Measurements from ENCODE around the gene ENC1. TPM values are rescaled to one million over a fixed set of nuclear protein-coding genes. Genes with fewer than 3 reads are reported as not detected.

The ENC1 gene
- total and polyA plus RNA-seq, 10 of the 15 experiments (the other 5 are each of a cell fraction or from before 2014, with no cell fraction given): 8.2 to 55.5 (median 32.1) TPM

GRCh38 chr5:74579215-74579614, 61.3 kb downstream of the ENC1 start (continued):
- TF ChIP-seq BHLHE40 (IDR thresholded peaks at IDR 0.05; ENCODE audit: borderline replicate concordance in 1 of 2, low read depth in 2 of 2, low read length in 1 of 2) (peak; percentile 64; a peak in 3 of 4 replicates), EZH2 (IDR thresholded peaks at IDR 0.05; ENCODE audit: borderline replicate concordance, control insufficient read depth, low read depth, low read length) (no peak), RAD51 (IDR thresholded peaks at IDR 0.05) (no peak), RAD21 (IDR thresholded peaks at IDR 0.05; ENCODE audit: insufficient read depth, low read depth, low read length) (peak; percentile 22; the same call in 1 of the 2 replicates), IKZF1 (conservative IDR thresholded peaks at IDR 0.05) (peak; percentile 98), BCL11A (IDR thresholded peaks at IDR 0.05; ENCODE audit: low read depth, low read length) (peak; percentile 95), SMARCA5 (IDR thresholded peaks at IDR 0.05) (no peak), ATF7 (IDR thresholded peaks at IDR 0.05; ENCODE audit: low read depth) (peak; percentile 61; the same call in 1 of the 2 replicates), EED (IDR thresholded peaks at IDR 0.05; ENCODE audit: low read depth) (peak; percentile 99), CHD2 (IDR thresholded peaks at IDR 0.05; ENCODE audit: borderline replicate concordance, low read depth, low read length) (peak; percentile 41; the same call in 1 of the 2 replicates), HDAC6 (IDR thresholded peaks at IDR 0.05; ENCODE audit: unreplicated experiment) (no peak), NR2C2 (IDR thresholded peaks at IDR 0.05; ENCODE audit: borderline replicate concordance, control insufficient read depth, insufficient read length, low read depth) (no peak), ZBTB11 (CRISPR knock-in tag; IDR thresholded peaks at IDR 0.05) (no peak), HSF1 (IDR thresholded peaks at IDR 0.05; ENCODE audit: low read depth, low read length) (no peak), MAX (IDR thresholded peaks at IDR 0.05; ENCODE audit: low read depth, low read length) (no peak), POU2F2 (IDR thresholded peaks at IDR 0.05; ENCODE audit: borderline replicate concordance, low read depth, low read length) (peak; percentile 79; the same call in 2 of the 3 replicates), ZBED1 (IDR thresholded peaks at IDR 0.05; ENCODE audit: borderline replicate concordance) (no peak; the same call in 1 of the 2 replicates), CBX5 (IDR thresholded peaks at IDR 0.05; ENCODE audit: low read depth) (no peak), WRNIP1 (IDR thresholded peaks at IDR 0.05; ENCODE audit: borderline replicate concordance, low read depth, low read length) (no peak), HCFC1 (IDR thresholded peaks at IDR 0.05; ENCODE audit: low read length) (no peak), RFX5 (IDR thresholded peaks at IDR 0.05; ENCODE audit: low read depth, low read length) (no peak), SUZ12 (IDR thresholded peaks at IDR 0.05; ENCODE audit: unreplicated experiment) (no peak), JUND (IDR thresholded peaks at IDR 0.05; ENCODE audit: low read depth, low read length) (peak; percentile 48; the same call in 1 of the 2 replicates), NFXL1 (IDR thresholded peaks at IDR 0.05; ENCODE audit: borderline replicate concordance) (no peak), NRF1 (conservative IDR thresholded peaks at IDR 0.05; ENCODE audit: low read depth, low read length) (no peak), MLLT1 (IDR thresholded peaks at IDR 0.05) (peak; percentile 79; the same call in 1 of the 2 replicates), CBFB (IDR thresholded peaks at IDR 0.05; ENCODE audit: low read depth) (peak; percentile 95)

All from GM12878 (cell line).